Measurements from ENCODE around the gene PDGFA. TPM values are rescaled to one million over a fixed set of nuclear protein-coding genes. Genes with fewer than 3 reads are reported as not detected.

Gene PDGFA
- 30.3 to 38.1 TPM (median 34.4 TPM) in 5 replicates for total RNA-seq (2022; extraction: Qiagen RNA extraction)

DNA sequence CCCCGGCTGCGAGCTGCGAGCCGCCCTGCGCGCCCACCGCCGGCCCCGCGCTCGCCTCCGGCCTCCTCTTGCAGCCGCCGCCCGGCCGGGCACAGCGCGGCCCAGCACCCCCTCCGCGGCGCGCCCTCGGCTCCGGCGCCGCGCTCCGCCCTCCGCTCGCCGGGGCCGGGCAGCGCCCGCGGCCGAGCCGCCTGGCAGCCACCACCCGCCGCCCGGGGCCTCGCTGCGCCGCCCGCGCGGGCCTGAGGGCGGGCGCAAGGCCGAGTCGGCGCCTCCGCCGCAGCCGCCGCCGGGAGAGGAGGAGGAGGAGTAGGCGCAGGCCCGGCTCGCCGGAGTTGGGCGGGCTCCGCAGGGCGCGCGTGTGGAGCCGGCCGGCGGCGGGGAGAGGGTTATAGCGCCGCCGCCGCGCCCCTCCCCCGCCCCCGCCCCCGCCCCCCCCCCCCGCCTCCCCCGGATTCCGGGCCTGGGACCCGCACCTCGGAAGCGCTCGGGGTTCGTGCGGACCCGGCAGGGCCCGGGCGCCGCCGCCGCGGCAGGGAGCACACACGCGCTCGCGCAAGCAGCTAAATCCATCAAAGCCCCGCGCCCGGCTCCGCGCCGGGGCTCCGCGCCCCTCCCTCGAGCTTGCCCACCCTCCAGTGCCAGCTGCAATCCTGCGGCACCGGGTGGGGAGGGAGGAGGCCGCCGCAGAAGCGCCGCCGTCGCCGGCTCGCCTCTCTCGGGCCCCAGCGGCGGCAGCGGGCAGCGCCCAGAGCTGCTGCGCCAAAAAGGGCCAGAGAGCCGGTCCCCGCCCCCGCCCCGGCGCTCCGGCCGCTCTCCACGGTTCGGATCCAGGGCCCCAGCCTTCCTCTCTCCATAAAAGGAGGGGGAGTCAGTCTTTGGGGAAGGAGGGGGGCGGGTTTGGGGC is at the start of gene PDGFA:
Gene PDGFA (minus strand): TSS at position 363 of the 907 bp plus-strand sequence. CDS start 845 bp downstream, outside the sequence.

Other genes starting within 250 kb of the PDGFA start
- not detected in 5 replicates for gene FOXL3, start 229.7 kb downstream of the PDGFA start, total RNA-seq (2022; extraction: Qiagen RNA extraction)
- 40.9 to 53.0 TPM (median 51.8 TPM) in 5 replicates for gene DNAAF5, start 206.9 kb upstream of the PDGFA start, total RNA-seq (2022; extraction: Qiagen RNA extraction)
- gene PRKAR1B, start 207.4 kb upstream of the PDGFA start, total RNA-seq (2022; extraction: Qiagen RNA extraction), result 28.2 to 33.5 TPM (median 31.6 TPM) in 5 replicates